VCaP (cell line): ENCODE data around the gene PLEKHM2.

ENCODE experiments used
- H3K27ac ChIP-seq: fragments of 450-650 bp; 2 replicates; pipeline ENCODE4 v1.5.1; 2017
- CTCF ChIP-seq: fragments of 450-650 bp; conservative IDR thresholded peaks from 2 replicates; pipeline ENCODE4 v1.5.1; 2017; ENCODE audit warnings: mild to moderate bottlenecking, moderate library complexity

Gene PLEKHM2

GRCh38 chr1:15748264-15748663 lies 64.1 kb downstream of the PLEKHM2 start:
- no peak overlapping the region for H3K27ac ChIP-seq

GRCh38 chr1:15748690-15749398 lies 64.7 kb downstream of the PLEKHM2 start:
- TF ChIP-seq CTCF = no peak
- no peak overlapping the region for H3K27ac ChIP-seq

More at GRCh38 chr1:15748264-15748663, 64.1 kb downstream of the PLEKHM2 start:
- TF ChIP-seq CTCF = no peak

GRCh38 chr1:15749399-15750291 lies 65.5 kb downstream of the PLEKHM2 start:
- TF ChIP-seq CTCF = no peak
- H3K27ac ChIP-seq = no peak overlapping the region

- no peak overlapping the region for H3K27ac ChIP-seq
- TF ChIP-seq CTCF = no peak
Observed at GRCh38 chr1:15750924-15751323, 66.8 kb downstream of the PLEKHM2 start.

- H3K27ac ChIP-seq = no peak overlapping the region
- TF ChIP-seq CTCF = no peak
Observed at GRCh38 chr1:15751717-15752116, 67.6 kb downstream of the PLEKHM2 start.

- no peak overlapping the region for H3K27ac ChIP-seq
- TF ChIP-seq CTCF = no peak
Observed at GRCh38 chr1:15753776-15754175, 69.7 kb downstream of the PLEKHM2 start.

GRCh38 chr1:15755021-15755645 lies 71.0 kb downstream of the PLEKHM2 start:
- no peak overlapping the region for H3K27ac ChIP-seq
- no peak for TF ChIP-seq CTCF
